WTC11 (cell line): ENCODE results near the gene PRKCE. TPM values are rescaled to one million over a fixed set of nuclear protein-coding genes. Genes with fewer than 3 reads are reported as not detected.

Experiments used
- ATAC-seq: fragments of 200-7000 bp; cut with Tn5 transposase; 2 replicates; pipeline ENCODE4 v1.10.0; 2021; ENCODE audit warnings: mild to moderate bottlenecking, moderate library complexity
- CTCF ChIA-PET: fragments of 300-600 bp; sonication (Branson Sonifier 250); formaldehyde crosslinking; loops from one replicate; lab custom pipeline; 2021; ENCODE audit warnings: antibody characterized with exemption; lab: Charles Lee
- POLR2A ChIA-PET: fragments of 350-600 bp; sonication (Branson Sonifier 250); formaldehyde crosslinking; loops from one replicate; lab custom pipeline; 2021; ENCODE audit warnings: antibody characterized with exemption; lab: Charles Lee
- DNase-seq: peaks from one replicate; pipeline ENCODE4 v3.0.0; 2021; ENCODE audit warnings: low spot score
- H3K27ac Mint-ChIP-seq: 2 replicates; pipeline ENCODE4 v1.8.0; 2021; ENCODE audit warnings: mixed read lengths
- H3K27me3 Mint-ChIP-seq: 2 replicates; pipeline ENCODE4 v1.8.0; 2021; ENCODE audit warnings: low read depth, mild to moderate bottlenecking, moderate library complexity, mixed read lengths
- H3K36me3 Mint-ChIP-seq: 2 replicates; pipeline ENCODE4 v1.8.0; 2021; ENCODE audit warnings: mixed read lengths
- H3K4me1 Mint-ChIP-seq: 2 replicates; pipeline ENCODE4 v1.8.0; 2022; ENCODE audit warnings: mixed read lengths
- H3K4me3 Mint-ChIP-seq: 2 replicates; pipeline ENCODE4 v1.8.0; 2021; ENCODE audit warnings: mild to moderate bottlenecking, moderate library complexity, mixed read lengths
- H3K9me3 Mint-ChIP-seq: 2 replicates; pipeline ENCODE4 v1.8.0; 2021; ENCODE audit warnings: mixed read lengths
- CBFB ChIP-seq: sonication (generic); formaldehyde crosslinking; IDR thresholded peaks from 2 replicates; pipeline ENCODE4 v1.8.1; 2022; ENCODE audit warnings: mild to moderate bottlenecking, low read depth, missing genetic modification reagents
- CREB1 ChIP-seq: sonication (generic); formaldehyde crosslinking; IDR thresholded peaks from 2 replicates; pipeline ENCODE4 v1.8.0; 2023; ENCODE audit warnings: mild to moderate bottlenecking, missing genetic modification reagents
- FOXP1 ChIP-seq: sonication (generic); formaldehyde crosslinking; IDR thresholded peaks from 2 replicates; pipeline ENCODE4 v1.8.0; 2022; ENCODE audit warnings: missing genetic modification reagents, mild to moderate bottlenecking, moderate library complexity, borderline replicate concordance
- GTF2I ChIP-seq: fragments of 250-450 bp; sonication (Bioruptor Pico); conservative IDR thresholded peaks from 2 replicates; pipeline ENCODE4 v1.4.0; 2021; ENCODE audit warnings: mild to moderate bottlenecking
- JAZF1 ChIP-seq: fragments of 250-450 bp; sonication (Bioruptor Pico); IDR thresholded peaks from 2 replicates; pipeline ENCODE4 v1.9.0; 2021; ENCODE audit warnings: moderate library complexity, mild to moderate bottlenecking, inconsistent platforms
- MYBL2 ChIP-seq: sonication (generic); formaldehyde crosslinking; IDR thresholded peaks from 2 replicates; pipeline ENCODE4 v1.8.1; 2023; ENCODE audit warnings: mild to moderate bottlenecking, moderate library complexity, missing genetic modification reagents
- NFATC4 ChIP-seq: fragments of 250-450 bp; sonication (Bioruptor Pico); IDR thresholded peaks from 2 replicates; pipeline ENCODE4 v1.9.0; 2021; ENCODE audit warnings: mild to moderate bottlenecking
- NFE2L1 ChIP-seq: sonication (generic); formaldehyde crosslinking; IDR thresholded peaks from 2 replicates; pipeline ENCODE4 v1.8.1; 2023; ENCODE audit warnings: missing genetic modification reagents
- NFYB ChIP-seq: sonication (generic); formaldehyde crosslinking; conservative IDR thresholded peaks from 2 replicates; pipeline ENCODE4 v1.8.0; 2022; ENCODE audit warnings: low read depth, missing genetic modification reagents
- NR1H2 ChIP-seq: sonication (generic); formaldehyde crosslinking; IDR thresholded peaks from 2 replicates; pipeline ENCODE4 v1.9.0; 2021; ENCODE audit warnings: mild to moderate bottlenecking, moderate library complexity, missing genetic modification reagents
- SOX15 ChIP-seq: fragments of 250-450 bp; sonication (Bioruptor Pico); IDR thresholded peaks from 2 replicates; pipeline ENCODE4 v1.9.0; 2021; ENCODE audit warnings: mild to moderate bottlenecking
- ZBTB43 ChIP-seq: sonication (generic); formaldehyde crosslinking; IDR thresholded peaks from 2 replicates; pipeline ENCODE4 v1.8.1; 2023; ENCODE audit warnings: mild to moderate bottlenecking, missing genetic modification reagents
- ZNF423 ChIP-seq: fragments of 250-450 bp; sonication (Bioruptor Pico); IDR thresholded peaks from 2 replicates; pipeline ENCODE4 v2.1.2; 2022; ENCODE audit warnings: mild to moderate bottlenecking, moderate library complexity
- ZNF425 ChIP-seq: fragments of 250-450 bp; sonication (Bioruptor Pico); conservative IDR thresholded peaks from 2 replicates; pipeline ENCODE4 v1.9.0; 2021; ENCODE audit warnings: mild to moderate bottlenecking
- total RNA-seq: library from RNA; stranded (reverse); gene quantifications from 3 replicates; pipeline ENCODE4 v1.2.3, GENCODE V29; 2021
- TF ChIP-seq, protein P1 (sequence below): sonication (generic); formaldehyde crosslinking; conservative IDR thresholded peaks from 2 replicates; pipeline ENCODE4 v1.8.1; 2022; ENCODE audit warnings: mild to moderate bottlenecking, missing genetic modification reagents
- TF ChIP-seq, protein P2 (sequence below): sonication (generic); formaldehyde crosslinking; IDR thresholded peaks from 2 replicates; pipeline ENCODE4 v1.8.1; 2023; ENCODE audit warnings: mild to moderate bottlenecking, moderate library complexity, missing genetic modification reagents
- TF ChIP-seq, protein P3 (sequence below): sonication (generic); formaldehyde crosslinking; IDR thresholded peaks from 2 replicates; pipeline ENCODE4 v1.8.1; 2022; ENCODE audit warnings: missing genetic modification reagents, borderline replicate concordance
- TF ChIP-seq, protein P4 (sequence below): sonication (generic); formaldehyde crosslinking; IDR thresholded peaks from 2 replicates; pipeline ENCODE4 v1.8.0; 2022; ENCODE audit warnings: mild to moderate bottlenecking, missing genetic modification reagents
- TF ChIP-seq, protein P5 (sequence below): fragments of 200-600 bp; IDR thresholded peaks from 2 replicates; pipeline ENCODE4 v1.8.0; 2022; ENCODE audit warnings: antibody characterized with exemption

Gene PRKCE
- total RNA-seq, 1 experiment from 2014 or later = 5.8 TPM

- Mint-ChIP-seq H3K9me3 (no peaks in the 10 kb centered on the region), H3K4me1 (no peaks in the 10 kb centered on the region), H3K4me3 (no peak overlapping the region), H3K36me3 (no peaks in the 10 kb centered on the region), H3K27me3 (no peaks in the 10 kb centered on the region), H3K27ac (no peak overlapping the region)
- TF ChIP-seq ZNF423 (CRISPR knock-in tag) (no peak), FOXP1 (CRISPR knock-in tag) (no peak)
- DNase-seq = no peak
- ATAC-seq = no peak
- CTCF ChIA-PET = no interaction called here
- POLR2A ChIA-PET = no interaction called here
These were observed 471.0 kb downstream of the PRKCE start for GRCh38 chr2:46122318-46122976.

- no peak overlapping the region for H3K27ac Mint-ChIP-seq
- H3K4me3 Mint-ChIP-seq = no peak overlapping the region
- H3K9me3 Mint-ChIP-seq = no peaks in the 10 kb centered on the region
- TF ChIP-seq NFE2L1 = no peak
- TF ChIP-seq, protein P1, sequence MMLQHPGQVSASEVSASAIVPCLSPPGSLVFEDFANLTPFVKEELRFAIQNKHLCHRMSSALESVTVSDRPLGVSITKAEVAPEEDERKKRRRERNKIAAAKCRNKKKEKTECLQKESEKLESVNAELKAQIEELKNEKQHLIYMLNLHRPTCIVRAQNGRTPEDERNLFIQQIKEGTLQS (CRISPR knock-in tag) = no peak
- no peak for TF ChIP-seq CBFB (CRISPR knock-in tag)
- TF ChIP-seq ZNF425 (CRISPR knock-in tag) = no peak
- TF ChIP-seq JAZF1 (CRISPR knock-in tag) = no peak
- TF ChIP-seq, protein P2, sequence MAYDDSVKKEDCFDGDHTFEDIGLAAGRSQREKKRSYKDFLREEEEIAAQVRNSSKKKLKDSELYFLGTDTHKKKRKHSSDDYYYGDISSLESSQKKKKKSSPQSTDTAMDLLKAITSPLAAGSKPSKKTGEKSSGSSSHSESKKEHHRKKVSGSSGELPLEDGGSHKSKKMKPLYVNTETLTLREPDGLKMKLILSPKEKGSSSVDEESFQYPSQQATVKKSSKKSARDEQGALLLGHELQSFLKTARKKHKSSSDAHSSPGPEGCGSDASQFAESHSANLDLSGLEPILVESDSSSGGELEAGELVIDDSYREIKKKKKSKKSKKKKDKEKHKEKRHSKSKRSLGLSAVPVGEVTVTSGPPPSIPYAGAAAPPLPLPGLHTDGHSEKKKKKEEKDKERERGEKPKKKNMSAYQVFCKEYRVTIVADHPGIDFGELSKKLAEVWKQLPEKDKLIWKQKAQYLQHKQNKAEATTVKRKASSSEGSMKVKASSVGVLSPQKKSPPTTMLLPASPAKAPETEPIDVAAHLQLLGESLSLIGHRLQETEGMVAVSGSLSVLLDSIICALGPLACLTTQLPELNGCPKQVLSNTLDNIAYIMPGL (CRISPR knock-in tag) = no peak
- TF ChIP-seq, protein P3, sequence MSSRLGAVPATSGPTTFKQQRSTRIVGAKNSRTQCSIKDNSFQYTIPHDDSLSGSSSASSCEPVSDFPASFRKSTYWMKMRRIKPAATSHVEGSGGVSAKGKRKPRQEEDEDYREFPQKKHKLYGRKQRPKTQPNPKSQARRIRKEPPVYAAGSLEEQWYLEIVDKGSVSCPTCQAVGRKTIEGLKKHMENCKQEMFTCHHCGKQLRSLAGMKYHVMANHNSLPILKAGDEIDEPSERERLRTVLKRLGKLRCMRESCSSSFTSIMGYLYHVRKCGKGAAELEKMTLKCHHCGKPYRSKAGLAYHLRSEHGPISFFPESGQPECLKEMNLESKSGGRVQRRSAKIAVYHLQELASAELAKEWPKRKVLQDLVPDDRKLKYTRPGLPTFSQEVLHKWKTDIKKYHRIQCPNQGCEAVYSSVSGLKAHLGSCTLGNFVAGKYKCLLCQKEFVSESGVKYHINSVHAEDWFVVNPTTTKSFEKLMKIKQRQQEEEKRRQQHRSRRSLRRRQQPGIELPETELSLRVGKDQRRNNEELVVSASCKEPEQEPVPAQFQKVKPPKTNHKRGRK (CRISPR knock-in tag) = no peak
- no peak for TF ChIP-seq ZBTB43
- TF ChIP-seq GTF2I = no peak
- no peak for TF ChIP-seq SOX15 (CRISPR knock-in tag)
- TF ChIP-seq, protein P4, sequence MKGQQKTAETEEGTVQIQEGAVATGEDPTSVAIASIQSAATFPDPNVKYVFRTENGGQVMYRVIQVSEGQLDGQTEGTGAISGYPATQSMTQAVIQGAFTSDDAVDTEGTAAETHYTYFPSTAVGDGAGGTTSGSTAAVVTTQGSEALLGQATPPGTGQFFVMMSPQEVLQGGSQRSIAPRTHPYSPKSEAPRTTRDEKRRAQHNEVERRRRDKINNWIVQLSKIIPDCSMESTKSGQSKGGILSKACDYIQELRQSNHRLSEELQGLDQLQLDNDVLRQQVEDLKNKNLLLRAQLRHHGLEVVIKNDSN (CRISPR knock-in tag) = no peak
- TF ChIP-seq FOXP1 (CRISPR knock-in tag) = no peak
- TF ChIP-seq NR1H2 (CRISPR knock-in tag) = no peak
- no peak for TF ChIP-seq NFYB
- no peak for TF ChIP-seq MYBL2
- no peak for TF ChIP-seq NFATC4 (CRISPR knock-in tag)
- TF ChIP-seq, protein P5, sequence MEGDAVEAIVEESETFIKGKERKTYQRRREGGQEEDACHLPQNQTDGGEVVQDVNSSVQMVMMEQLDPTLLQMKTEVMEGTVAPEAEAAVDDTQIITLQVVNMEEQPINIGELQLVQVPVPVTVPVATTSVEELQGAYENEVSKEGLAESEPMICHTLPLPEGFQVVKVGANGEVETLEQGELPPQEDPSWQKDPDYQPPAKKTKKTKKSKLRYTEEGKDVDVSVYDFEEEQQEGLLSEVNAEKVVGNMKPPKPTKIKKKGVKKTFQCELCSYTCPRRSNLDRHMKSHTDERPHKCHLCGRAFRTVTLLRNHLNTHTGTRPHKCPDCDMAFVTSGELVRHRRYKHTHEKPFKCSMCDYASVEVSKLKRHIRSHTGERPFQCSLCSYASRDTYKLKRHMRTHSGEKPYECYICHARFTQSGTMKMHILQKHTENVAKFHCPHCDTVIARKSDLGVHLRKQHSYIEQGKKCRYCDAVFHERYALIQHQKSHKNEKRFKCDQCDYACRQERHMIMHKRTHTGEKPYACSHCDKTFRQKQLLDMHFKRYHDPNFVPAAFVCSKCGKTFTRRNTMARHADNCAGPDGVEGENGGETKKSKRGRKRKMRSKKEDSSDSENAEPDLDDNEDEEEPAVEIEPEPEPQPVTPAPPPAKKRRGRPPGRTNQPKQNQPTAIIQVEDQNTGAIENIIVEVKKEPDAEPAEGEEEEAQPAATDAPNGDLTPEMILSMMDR = no peak
- TF ChIP-seq CREB1 (CRISPR knock-in tag) = no peak
- H3K4me1 Mint-ChIP-seq = no peaks in the 10 kb centered on the region
- POLR2A ChIA-PET = no interaction called here
- H3K36me3 Mint-ChIP-seq = no peaks in the 10 kb centered on the region
- ATAC-seq (no peak), DNase-seq (no peak)
- no peaks in the 10 kb centered on the region for H3K27me3 Mint-ChIP-seq
- CTCF ChIA-PET = no interaction called here
These were observed 471.5 kb downstream of the PRKCE start for GRCh38 chr2:46123013-46123412.
